Psoas muscle (tissue), 8 donors: ENCODE measurements around the gene ZMYND12. TPM values are rescaled to one million over a fixed set of nuclear protein-coding genes. Genes with fewer than 3 reads are reported as not detected.

Experiments
- ATAC-seq, 4 donors: fragments of 200-7000 bp; cut with Tn5 transposase; one replicate each; pipeline ENCODE4 v1.9.1; 2020; ENCODE audit warnings: moderate library complexity in 3 of 4, mild to moderate bottlenecking in 2 of 4
- DNase-seq, 2 donors: peaks; one replicate each; pipeline ENCODE4 v3.0.0-alpha.2; 2020
- H3K27ac ChIP-seq: fragments of 200-600 bp; one replicate; pipeline ENCODE4 v1.8.0; 2022
- H3K27me3 ChIP-seq, 3 donors: fragments of 200-600 bp in 1 of 3; one replicate each; pipeline versions ENCODE4 v1.6.1 to v1.8.0; 2013 to 2022; ENCODE audit warnings: low read length in 2 of 3, mild to moderate bottlenecking in 2 of 3, moderate library complexity in 1 of 3; ENCODE audit not compliant: insufficient read depth in 3 of 3
- H3K36me3 ChIP-seq, 2 donors: fragments of 200-600 bp in 1 of 2; one replicate each; pipeline versions ENCODE4 v1.6.1 to v1.8.0; 2013 to 2022; ENCODE audit warnings: low read depth in 1 of 2, mild to moderate bottlenecking in 1 of 2, moderate library complexity in 1 of 2; ENCODE audit not compliant: insufficient read depth in 1 of 2
- H3K4me1 ChIP-seq: fragments of 200-600 bp; one replicate; pipeline ENCODE4 v1.8.0; 2022
- H3K4me3 ChIP-seq: fragments of 200-600 bp; one replicate; pipeline ENCODE4 v1.8.0; 2022; ENCODE audit warnings: mild to moderate bottlenecking
- H3K9me3 ChIP-seq: fragments of 200-600 bp; one replicate; pipeline ENCODE4 v1.8.0; 2022
- WGBS, 3 donors: extraction: QIAGEN DNeasy Blood & Tissue Kit; methylation state at CpG; one replicate each; pipeline versions ENCODE4 v1.1.6 to v1.1.7; 2013; 5-methylcytosine and 5-hydroxymethylcytosine counted together
- intact Hi-C, 2 donors: fragments of 100-400 bp; cut with DNase I; formaldehyde crosslinking; loops; one replicate each; pipeline versions ENCODE4 v1.11.0 to v1.14.2; 2022
- polyA plus RNA-seq, 3 donors: library from polyadenylated mRNA; stranded (reverse); fragments of 200-250 nt; gene quantifications; one replicate each; pipeline ENCODE4 v1.2.3, GENCODE V29; 2013
- total RNA-seq, 4 donors: library from RNA; stranded (reverse); fragmentation: NEBNext Ultra II Directional in 2 of 4; extraction: Animal tissue kit (Norgen Biotek cat#: 25700) in 2 of 4; gene quantifications; one replicate each; pipeline versions ENCODE4 v1.2.1 to v1.2.4, GENCODE V29; 2021 to 2023
- TF ChIP-seq, protein P1 (sequence below): fragments of 200-600 bp; IDR thresholded peaks from one replicate; pipeline ENCODE4 v1.8.0; 2022; ENCODE audit warnings: antibody characterized with exemption
- donor health status: healthy with polysubstance abuse.
- donor health status: DM: no; HTN: no; CAD: no; lungs with moderate emphysema.
- donor health status: Bipolar disorder and iron deficiency.
- donor health status: healthy.
- donor health status: DM: yes; HTN: yes; CAD: no.
- donor health status: DM: no; HTN: no; CAD: no.
- donor health status: DM: no; HTN: no; CAD: no.
- donor health status: DM: yes; HTN: yes; CAD: no.

ZMYND12 gene
- total and polyA plus RNA-seq, 7 donors: 0.39 to 2.7 (median 1.0) TPM

DNA sequence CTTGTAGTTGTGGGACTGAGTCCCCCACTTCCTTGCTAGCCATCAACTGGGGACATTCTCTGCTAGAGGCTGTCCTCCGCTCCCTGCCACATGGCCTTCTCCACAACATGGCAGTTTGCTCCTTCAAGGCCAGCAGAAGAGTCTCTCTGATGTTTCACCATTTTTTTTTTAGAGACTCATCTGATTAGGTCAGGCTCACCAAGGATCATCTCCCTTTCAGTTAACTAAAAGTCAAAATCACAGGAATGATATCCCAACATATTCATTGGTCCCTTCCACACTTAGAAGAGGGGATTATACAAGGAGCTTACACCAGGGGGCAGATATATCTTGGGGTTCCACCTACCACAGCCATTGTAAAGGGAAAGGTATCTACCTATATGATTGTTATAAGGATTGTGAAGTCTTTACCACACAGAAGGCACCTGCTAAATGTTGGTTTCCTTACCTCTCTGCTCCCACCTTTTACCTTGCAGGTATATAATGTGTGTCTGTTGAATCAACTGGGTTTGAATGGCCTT lies 51.9 kb downstream of the ZMYND12 start:
- intact Hi-C loops: no loop called here
- H3K27me3 ChIP-seq: no peaks in the 10 kb centered on the region
- no peaks in the 10 kb centered on the region for H3K36me3 ChIP-seq
- no peak overlapping the region for H3K4me3 ChIP-seq
- H3K27ac ChIP-seq: no peak overlapping the region
- no peak for ATAC-seq
- 95 to 100% (median 97%) methylated on average over 1 of the region's 1 CpG for WGBS, 3 donors
- no peak for DNase-seq
- H3K9me3 ChIP-seq: no peaks in the 10 kb centered on the region
- TF ChIP-seq, protein P1, sequence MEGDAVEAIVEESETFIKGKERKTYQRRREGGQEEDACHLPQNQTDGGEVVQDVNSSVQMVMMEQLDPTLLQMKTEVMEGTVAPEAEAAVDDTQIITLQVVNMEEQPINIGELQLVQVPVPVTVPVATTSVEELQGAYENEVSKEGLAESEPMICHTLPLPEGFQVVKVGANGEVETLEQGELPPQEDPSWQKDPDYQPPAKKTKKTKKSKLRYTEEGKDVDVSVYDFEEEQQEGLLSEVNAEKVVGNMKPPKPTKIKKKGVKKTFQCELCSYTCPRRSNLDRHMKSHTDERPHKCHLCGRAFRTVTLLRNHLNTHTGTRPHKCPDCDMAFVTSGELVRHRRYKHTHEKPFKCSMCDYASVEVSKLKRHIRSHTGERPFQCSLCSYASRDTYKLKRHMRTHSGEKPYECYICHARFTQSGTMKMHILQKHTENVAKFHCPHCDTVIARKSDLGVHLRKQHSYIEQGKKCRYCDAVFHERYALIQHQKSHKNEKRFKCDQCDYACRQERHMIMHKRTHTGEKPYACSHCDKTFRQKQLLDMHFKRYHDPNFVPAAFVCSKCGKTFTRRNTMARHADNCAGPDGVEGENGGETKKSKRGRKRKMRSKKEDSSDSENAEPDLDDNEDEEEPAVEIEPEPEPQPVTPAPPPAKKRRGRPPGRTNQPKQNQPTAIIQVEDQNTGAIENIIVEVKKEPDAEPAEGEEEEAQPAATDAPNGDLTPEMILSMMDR: no peak
- H3K4me1 ChIP-seq: no peaks in the 10 kb centered on the region

DNA sequence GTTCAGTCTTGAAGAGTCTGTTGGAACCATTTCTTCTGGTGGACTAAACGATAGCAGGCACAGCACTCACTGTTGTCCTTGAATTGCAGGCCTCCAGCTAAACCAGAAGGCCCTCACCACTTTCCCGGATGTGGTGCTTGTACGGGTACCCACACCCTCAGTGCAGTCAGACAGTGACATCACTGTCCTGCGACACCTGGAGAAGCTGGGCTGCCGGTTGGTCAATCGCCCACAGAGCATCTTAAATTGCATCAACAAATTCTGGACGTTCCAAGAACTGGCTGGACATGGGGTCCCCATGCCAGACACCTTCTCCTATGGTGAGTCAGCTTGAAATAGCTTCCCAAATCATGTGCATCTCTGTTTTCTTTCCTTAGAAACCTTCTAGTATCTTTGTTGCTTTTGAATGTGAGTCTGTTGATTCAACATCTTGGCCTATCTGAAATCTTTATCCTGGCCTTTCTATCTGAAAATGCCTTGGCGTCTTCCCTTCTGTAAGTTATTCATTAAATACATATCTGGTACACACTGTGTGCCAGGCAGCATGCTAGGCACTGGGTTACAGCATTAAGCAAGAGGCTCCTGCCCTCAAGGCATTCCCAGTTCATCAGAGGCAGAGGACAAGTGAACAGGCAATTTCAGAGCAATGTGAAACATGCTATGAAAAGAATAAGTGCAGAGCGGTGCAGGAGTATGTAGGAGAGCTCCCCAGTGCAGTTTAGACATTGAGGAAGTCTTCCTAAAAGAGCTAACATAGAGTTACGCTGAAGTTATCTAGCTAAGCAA lies 56.3 kb downstream of the ZMYND12 start:
- intact Hi-C loops: no loop called here
- Histone ChIP-seq H3K4me1 (no peaks in the 10 kb centered on the region), H3K9me3 (no peaks in the 10 kb centered on the region), H3K27ac (no peak overlapping the region), H3K4me3 (no peak overlapping the region), H3K36me3 (no peaks in the 10 kb centered on the region), H3K27me3 (no peaks in the 10 kb centered on the region)
- 80 to 90% (median 86%) methylated on average over 10 of the region's 10 CpGs for WGBS, 3 donors
- DNase-seq (no peak), ATAC-seq (no peak)
- TF ChIP-seq, protein P1: no peak

DNA sequence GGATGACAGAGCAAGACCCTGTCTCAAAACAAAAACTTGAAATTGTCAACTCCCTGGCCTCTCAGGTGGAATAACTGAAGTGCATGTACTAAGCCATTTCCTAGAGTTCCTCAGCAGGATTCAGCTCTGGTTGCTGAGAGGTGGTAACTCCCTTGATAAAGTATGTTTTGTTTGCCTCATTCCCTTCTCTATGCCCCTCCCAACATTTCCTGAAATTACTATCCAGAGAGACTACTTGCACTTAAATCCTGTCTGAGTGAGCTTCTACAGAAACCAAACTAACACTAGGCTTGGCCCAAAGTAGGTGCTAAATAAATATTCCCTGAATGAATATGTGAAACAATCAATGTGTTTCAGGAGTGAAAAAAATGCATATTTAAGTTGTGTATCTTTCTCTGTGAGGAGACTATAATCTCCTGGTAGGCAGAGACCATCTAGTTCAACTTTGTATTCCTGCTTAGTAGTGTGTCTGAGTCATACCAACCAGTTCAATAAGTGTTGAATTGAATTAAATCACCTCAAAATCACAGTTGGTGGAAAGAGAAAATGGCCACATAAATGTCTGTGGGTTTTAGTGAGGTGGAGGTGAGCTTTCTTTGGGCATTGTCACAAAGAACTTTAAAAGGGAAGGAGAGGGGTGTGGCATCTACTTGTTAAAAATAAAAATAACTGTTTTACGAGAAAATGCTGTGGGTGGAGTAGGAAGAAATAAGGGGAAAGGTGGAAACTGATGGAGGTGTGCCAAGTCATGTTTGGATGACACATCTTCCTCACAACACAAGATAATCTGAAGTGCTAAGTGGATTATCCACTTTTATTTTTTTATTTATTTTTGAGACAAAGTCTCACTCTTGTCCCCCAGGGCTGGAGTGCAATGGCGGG lies 62.6 kb downstream of the ZMYND12 start:
- intact Hi-C loops: no loop called here
- Histone ChIP-seq H3K4me3 (no peak overlapping the region), H3K9me3 (no peaks in the 10 kb centered on the region), H3K27me3 (peaks cover 0 to 9% (median 0%) of the 10 kb centered on the region in 3 donors), H3K36me3 (no peaks in the 10 kb centered on the region), H3K4me1 (no peaks in the 10 kb centered on the region), H3K27ac (no peak overlapping the region)
- no peak for ATAC-seq
- no peak for DNase-seq
- 82 to 86% (median 84%) methylated on average over 2 of the region's 2 CpGs for WGBS, 3 donors
- TF ChIP-seq, protein P1: no peak

DNA sequence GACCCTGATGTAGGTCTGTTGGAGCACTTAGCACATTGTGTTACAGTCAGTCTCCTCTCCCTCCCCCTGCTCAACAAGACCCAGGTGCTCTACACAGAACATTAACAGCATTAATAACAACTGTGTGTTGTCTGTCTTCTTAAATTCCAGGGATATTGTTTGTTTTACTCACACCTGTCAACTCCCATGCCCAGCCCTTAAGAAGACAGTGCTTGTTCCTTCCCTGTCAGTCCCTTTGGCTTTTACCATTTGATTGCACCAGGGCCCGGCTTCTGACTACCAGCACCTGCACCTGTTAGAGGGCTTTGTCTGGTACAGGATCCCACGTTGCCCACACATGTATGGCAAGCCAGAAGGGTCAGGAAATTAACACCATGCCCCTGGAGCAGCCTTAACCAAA lies 63.6 kb downstream of the ZMYND12 start:
- no peaks in the 10 kb centered on the region for H3K4me1 ChIP-seq
- no peaks in the 10 kb centered on the region for H3K9me3 ChIP-seq
- peaks cover 0 to 9% (median 0%) of the 10 kb centered on the region in 3 donors for H3K27me3 ChIP-seq
- WGBS, 3 donors: 55 to 64% (median 60%) methylated on average over 2 of the region's 2 CpGs
- ATAC-seq (no peak), DNase-seq (no peak)
- H3K36me3 ChIP-seq: no peaks in the 10 kb centered on the region
- no peak overlapping the region for H3K27ac ChIP-seq
- H3K4me3 ChIP-seq: no peak overlapping the region
- TF ChIP-seq, protein P1: no peak
- intact Hi-C loops: no loop called here
